Stimulated activated CD4-positive, alpha-beta T cell treated with anti-CD3 and anti-CD28 coated beads, Interleukin-15, amount 100 ng/mL, for 1 hour (primary cell): ENCODE data around the gene ATP9A.

Experiments used
- DNase-seq, 2 donors: peaks; one replicate each; pipeline ENCODE4 v3.0.0-alpha.2; 2020; ENCODE audit warnings: low read depth in 1 of 2, low spot score in 1 of 2

ATP9A gene

DNA sequence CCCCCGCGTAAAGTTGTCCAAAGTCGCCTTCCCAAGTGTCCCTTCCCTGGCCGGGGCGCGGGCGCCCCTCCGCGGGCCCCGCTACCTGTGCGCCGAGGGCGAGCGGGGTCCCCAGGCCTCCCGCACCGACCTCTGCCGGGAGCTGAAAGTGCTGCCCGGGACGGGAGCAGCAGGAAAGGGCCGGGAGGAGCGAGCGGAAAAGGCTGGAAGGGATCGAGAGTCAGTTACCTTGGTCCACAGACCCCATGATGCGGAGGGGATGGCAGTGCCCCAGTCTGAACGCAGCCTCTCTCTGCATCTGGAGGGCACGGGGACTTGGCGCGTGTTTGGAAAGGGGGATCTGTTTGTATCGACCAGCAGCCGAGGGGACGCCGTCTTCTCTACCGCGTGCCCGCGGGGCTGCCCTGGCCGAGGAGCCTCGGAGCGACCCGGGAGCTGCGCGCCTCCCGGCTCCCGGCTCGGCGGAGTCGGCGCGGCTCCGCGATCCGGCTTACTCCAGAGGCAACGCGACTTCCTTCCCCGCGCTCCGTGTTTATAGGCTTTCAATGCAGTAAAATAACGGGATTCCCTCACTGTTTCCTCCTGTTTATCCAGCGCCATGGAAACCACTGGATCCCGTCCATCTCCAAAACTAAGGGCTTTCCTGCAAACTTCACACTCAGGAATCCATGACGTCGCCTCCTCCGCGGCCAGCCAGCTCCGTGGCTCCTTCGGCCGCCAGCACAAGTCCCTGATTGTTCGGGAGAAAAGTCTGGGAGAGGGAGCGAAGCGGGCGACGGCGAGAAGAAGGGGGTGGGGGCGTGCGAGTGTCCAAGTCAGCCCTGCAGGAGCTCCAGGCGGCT is 205.6 kb downstream of the ATP9A start:
- DNase-seq: no peak

DNA sequence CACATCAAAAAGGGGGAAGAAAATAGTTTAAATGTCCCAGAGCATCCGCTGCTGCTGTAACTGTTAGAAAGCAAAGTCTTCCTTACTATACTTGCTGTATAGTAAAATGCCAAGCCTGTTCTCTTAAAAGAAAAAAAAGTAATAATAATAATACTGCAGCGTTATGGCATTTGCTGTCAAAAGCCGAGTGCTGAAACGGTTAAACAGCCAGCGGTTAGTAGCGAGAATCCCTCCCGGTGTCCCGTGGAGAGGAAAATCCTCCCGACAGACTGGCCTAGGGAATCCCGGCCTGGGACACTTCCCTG is 206.2 kb downstream of the ATP9A start:
- DNase-seq: no peak

DNA sequence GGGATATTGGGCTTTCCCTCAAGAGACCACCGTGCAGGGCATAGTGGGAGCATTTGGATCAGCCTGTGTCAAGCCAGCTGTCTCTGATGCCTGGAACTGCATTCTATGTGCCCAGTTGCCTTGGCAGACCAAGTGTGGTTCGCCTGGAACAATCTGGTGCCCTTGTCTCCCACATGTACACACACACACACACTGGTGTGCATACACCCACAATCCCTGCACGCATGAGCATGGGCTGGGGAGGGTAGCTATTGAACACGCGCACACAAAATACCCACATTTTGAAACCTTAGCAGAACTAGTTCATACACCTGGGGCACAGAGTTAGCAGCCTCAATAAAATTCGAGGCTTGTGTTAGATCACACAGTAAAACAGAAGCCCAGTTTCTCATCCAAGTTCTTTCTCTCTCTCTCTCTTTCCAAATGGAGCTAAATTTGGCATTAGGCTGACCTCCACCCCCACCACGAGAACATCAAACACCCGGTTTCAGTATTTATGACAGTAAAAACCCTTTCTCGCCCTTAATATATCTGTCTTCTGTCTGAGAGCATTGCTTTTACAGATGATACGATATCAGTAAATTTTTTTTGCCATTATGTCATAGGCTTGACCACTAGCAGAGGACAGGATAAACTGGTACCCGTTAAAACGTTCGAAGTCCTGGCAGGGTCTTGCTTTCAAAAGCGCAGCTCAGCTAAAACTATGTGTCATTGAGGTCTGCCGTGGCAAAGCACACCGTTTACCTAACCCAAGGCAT is 207.5 kb downstream of the ATP9A start:
- DNase-seq: no peak

DNA sequence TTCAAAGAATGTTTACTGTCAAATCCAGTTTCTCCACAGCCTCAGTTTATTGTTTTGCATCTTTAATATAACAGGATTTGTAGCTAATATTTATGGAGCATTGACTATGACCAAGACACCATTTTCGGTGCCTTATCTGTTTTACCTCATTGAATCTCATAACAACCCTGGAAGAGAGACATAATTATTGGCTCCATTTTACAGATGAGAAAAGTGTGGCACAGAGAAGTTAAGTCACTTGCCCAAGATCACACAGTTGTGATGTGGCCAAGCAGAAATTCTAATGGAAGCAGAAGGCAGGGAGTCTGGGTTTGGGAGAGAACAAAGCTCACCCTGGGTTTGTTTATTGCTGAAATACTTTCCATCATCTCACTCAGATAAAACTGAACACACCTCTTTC is 208.1 kb downstream of the ATP9A start:
- DNase-seq: no peak

DNA sequence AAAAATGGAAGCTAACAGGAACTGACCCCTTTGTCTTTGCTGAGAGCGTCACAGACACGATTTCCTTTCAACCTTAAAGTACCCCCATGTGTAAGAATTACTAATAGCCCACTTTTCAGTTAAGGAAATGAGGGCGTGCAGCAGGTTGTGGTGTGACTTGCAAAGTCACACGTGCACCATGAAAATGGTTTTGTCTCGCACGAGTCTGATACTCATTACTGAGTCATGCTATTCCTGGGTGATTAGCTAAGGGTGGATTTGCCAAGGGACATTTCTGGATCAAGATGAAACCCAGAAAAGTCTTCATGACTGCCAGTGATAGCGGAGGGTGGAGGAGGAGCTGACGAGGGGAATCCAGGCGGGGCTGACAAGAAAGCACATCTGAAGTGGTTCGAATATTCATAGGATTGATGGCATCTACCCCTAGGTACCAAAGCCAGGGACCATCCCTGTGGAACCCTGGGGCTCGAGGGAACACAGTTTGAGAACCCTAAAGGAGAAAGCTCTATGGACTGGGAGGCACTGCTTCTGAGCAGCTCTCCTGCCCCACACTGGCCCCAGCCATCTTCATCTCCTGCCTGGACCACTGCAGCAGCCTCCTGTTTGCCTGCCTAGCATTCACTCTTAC is 213.5 kb downstream of the ATP9A start:
- no peak for DNase-seq

DNA sequence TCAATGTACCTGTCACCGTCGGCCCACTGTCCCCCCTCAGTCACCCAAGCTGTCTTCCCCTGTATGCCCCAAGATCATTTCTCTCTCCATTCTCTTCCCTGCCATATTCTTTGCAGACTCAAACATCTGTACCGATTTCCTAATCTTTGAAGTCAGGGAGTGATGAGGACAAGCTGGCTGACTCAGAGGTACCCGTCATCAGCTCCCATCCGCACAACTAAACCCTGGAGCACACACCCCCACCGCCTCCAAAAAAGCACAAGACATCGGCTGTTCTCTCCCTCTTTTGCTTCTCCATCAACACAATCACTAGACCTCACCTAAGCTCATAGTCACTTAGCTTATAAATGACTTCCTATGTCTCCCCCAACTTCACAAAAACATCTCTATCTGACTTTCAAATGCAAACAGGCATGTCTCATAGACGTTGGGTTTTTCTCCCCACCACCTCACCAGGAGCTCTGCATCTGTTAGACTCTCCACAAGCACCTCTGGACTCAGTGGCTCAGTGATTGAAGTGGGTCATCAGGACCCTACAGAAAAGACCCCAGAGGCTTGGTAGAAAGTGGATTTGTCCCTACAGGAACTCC is 214.2 kb downstream of the ATP9A start:
- DNase-seq: no peak

DNA sequence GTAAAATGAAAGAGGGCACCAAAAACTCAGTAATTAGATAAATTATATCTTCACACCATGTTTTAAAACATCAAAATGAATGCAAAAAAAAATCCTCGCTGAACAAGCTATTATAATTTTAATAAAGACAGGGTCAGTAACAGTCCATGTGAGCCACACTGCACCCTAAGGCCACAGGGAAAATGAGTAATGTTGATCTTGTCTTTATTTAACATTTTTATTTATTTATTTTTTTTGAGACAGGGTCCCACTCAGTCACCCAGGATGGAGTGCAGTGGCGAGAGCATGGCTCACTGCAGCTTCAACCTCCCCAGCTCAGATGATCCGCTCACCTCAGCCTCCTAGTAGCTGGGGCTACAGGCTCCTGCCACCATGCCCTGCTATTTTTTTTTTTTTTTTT is 217.0 kb downstream of the ATP9A start:
- no peak for DNase-seq

DNA sequence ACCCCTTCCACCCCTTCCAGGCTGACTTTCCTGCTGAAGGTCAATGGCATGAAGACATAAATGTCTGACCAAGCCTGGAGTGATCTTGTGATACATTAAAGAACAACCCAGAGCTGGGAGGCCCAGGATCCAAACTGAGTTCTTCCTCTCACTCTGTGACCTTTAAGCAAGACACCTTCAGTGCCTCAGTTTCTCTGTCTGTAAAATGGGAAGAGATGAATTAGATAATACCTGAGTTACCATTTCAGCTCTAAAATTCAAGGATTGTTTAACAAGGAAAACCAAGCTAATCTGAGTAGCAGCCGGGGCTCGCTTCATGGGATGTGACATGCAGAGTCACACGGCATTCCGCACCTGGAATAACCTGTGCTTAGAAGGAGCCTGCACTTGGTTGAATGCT is 218.7 kb downstream of the ATP9A start:
- DNase-seq: no peak

DNA sequence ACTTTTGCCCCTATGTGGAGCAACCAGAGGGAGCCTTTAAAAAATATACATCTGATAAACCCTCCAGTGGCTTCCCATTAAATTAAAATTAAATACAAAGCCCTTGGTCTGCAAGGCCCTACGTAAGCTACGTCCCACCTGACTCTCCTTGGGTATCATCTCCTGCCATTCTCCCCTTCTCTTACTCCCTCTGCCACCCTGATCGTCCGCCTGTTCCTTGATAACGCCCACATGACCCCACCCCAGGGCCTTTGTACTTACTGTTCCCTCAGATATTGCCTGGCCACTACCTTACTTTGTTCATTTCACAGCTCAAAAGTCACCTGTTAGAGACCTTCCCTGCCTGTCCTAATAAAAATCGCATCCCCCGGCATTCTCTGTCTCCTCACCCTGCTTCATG is 220.2 kb downstream of the ATP9A start:
- DNase-seq: no peak
